ENCODE results near the gene ZC2HC1B.
"Not testable (repeated sequence)": the region's sequence is repeated elsewhere in the genome, so short reads cannot be mapped to it uniquely, and the experiment has no call there.

The ZC2HC1B gene

GRCh38 chr6:143864234-143864633, at the start of gene ZC2HC1B:
Gene ZC2HC1B (plus strand): TSS chr6:143864474. CDS start chr6:143864540, 66 bp downstream.
- DNase-seq = no peak

DNA sequence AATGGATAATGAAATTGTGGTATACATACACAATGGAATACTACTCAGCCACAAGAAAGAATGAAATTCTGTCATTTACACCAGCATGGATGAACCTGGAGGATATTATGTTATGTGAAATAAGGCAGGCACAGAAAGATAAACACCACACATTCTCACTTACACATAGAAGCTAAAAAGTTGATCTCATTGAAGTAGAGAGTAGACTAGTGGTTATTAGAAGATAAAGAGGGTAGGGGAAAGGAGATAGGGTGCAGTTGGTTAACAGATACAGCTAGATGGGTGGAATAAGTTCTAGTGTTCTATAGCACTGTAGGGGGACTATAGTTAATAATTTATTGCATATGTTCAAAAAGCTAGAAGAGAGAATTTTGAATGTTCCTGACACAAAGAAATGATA, 46.7 kb upstream of the ZC2HC1B start:
- no peak for DNase-seq

DNA sequence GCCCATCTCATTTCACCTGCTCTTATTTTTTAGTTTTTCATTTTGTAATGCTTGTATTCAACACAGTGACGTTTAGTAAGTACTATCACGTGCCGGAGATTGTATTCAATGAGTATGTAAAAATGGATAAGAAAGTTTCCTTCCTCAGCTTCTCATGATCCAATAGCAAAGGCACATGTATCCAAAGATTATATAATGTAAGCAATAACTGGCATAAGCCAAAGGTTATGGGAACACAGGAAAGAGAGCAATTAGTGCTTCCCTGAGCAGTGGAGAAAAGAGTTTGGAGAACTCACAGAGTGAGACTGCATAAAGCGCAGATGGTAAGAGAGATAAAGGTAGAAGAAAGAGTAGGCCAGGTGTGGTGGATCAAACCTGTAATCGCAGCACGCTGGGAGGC, 42.9 kb upstream of the ZC2HC1B start:
- DNase-seq = no peak

DNA sequence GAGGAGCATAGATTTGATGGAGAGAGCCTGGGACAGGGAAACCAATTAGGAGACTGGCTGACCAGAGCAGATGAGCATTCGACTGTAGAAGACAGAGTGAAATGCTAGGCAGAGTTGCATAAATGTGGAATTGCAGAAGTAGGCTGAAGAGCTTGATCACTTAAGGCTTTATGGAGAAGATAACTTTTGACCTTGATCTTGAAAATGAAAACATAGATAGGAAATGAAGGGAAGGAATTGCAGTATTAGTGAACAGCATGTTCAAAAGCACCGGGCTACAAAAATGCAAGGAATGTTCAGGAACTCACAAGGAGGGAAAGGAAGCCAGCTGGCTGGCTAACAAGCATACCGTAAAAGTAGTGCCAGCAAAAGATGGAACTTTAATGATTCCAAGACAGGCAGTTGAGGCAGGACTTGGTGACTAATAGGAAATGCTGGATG, 41.7 kb upstream of the ZC2HC1B start:
- DNase-seq = no peak

DNA sequence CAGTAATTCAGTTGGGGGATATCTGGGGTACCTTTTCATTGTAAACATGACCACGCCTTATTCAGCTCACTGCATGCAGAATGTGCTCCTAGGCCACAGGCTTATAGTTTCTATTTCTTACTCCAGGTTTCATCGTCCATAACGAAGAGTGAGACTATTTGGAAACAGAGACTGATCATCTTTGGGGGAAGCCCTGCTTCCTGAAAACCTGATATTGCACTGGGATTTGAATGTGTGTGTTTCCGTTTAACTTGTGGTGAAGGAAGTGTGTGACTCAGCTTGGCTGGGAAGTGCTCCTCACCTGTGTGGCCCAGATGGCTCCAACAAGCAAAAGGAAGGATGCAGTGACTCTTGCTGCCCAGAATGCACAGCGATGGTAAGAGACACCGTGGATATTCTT, 40.7 kb upstream of the ZC2HC1B start:
- no peak for DNase-seq

DNA sequence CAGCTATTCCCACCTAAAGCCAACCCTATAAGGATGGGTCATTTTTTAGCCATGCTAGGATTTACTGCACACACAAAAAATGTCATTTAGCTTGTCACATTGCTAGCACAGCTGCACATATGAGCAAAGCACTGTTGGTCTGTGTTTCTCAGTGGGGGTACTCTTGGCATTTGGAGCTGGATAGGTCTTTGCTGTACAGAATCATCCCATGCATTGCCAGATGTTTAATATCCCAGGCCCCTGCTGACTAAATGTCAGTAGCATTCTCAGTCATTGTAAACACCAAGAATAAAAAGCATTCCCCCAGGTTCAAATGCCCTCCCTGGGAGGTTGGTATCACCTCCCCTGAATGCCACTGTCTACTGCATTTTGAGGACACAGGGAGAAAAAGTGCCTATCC, 35.7 kb upstream of the ZC2HC1B start:
- no peak for DNase-seq

GRCh38 chr6:143836150-143836549, 28.1 kb upstream of the ZC2HC1B start:
- DNase-seq = no peak

DNA sequence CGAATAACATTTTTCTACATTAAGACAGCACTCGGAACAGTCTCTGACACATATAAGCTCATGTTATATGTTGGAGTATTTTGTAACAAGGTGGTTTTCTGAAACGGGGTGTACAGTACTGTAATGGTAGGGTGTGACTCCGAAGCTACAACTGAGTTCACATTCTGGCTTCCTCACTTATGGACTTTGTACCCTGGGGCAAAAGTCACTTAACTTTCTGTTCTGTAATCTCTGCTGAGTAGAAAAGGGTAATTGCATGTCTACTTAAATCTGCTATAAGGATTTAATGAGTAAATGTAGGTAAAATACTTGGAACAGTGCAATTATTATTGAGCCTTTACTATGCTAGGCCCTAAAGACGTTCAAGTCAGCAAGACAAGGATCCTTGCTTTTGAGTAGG, 25.9 kb upstream of the ZC2HC1B start:
- no peak for DNase-seq

DNA sequence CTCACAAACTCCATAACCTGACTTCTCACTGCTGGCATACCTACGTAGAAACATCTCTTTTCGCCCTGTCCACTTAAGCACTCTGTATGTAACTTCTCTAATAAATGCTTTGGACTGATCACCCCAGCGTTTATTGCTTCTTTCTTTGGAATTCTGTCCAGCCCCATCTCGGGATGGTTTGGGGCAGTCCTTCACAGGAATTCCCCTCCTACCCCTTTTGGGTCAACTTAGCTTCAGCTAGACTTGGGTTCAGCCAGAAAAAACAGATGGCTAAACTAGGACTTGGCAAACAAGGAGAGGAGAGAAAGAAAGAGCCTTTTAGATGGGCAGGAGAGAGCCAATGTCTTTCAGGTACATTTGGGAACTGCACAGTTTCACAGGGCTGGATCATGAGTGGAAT, 25.1 kb upstream of the ZC2HC1B start:
- no peak for DNase-seq

DNA sequence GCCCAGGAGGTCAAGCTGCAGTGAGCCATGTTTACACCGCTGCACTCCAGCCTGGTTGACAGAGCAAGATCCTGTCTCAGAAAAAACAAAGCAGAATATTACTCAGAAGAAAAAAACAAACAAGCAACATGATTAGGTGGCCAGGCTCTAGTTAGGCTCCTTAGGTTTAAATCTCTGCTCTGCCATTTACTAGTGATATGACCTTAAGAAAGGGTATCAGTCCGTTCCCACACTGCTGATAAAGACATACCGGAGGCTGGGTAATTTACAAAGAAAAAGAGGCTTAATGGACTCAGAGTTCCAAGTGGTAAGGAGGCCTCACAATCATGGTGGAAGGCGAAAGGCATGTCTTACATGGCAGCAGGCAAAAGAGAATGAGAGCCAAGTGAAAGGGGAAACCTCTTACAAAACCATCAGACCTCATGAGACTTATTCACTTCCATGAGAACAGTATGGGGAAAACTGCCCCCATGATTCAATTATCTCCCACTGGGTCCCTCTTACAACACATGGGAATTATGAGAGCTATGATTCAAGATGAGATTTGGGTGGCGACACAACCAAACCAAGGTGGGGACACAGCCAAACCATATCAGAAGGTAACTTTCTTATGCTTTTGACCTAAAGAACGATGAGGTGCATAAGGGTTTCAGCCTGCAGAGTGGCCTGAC, 23.5 kb upstream of the ZC2HC1B start:
- DNase-seq = no peak

DNA sequence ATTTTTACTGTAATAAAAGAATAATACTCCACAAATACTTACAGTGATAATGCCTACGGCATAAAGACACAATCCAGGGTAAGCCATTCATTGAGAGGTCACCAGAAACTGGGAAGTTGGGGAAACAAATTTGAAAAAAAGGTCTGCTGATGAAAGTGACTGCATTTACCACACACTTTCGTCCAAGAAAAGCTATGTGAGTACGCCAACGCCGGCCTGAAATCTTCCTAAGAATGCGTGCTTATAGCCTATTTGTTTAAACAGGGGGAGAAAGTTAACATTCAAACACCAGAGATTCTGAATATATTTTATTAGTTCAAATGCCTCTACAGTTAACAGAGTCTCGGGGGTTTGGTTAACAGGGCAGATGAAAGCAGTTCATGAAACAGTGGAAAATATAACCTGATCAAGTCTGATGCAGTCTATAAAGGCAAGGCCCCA, 21.8 kb upstream of the ZC2HC1B start:
- no peak for DNase-seq

DNA sequence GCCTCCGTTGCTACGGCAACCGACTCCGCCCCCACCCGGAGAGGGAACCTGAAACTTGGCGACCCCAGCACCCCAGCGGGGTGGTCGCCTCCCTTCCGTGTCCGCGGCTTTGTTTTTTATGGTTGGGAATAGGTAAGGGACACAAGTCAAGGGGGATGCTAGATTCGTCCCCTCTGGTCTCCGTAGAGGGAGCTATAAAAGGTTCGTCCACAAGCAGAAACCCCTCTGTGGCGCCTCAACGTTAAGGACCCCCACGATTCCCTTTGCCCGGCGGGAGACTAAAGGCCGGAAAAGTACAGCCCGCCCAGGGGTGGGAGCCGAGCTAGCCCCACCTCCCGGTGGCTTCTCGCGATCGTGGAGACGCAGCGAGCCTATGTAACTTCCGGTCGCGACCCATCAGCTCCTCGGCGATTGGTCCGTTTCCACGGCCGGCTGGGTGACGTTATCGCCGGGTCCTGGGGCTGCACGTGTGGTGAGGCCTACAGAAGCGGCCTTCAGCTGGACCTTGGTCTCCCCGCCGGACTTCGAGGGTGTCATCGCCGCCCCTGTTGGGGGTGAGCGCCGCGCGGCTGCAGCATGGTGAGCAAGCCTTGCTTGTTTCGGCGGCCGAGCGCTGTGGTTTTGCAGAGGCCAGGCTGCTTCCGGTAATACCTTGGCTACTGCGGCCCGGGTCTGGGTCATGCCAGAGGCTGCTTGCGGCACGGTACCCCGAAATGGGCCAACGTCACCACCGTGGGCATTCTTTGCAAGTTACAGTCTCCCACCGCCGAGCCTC, 21.2 kb upstream of the ZC2HC1B start, which contains the start of gene LTV1:
LTV1 (plus strand) TSS at position 437 of the 775 bp plus-strand sequence; CDS start at position 577, 140 bp downstream.
- peak; percentile 94 for DNase-seq

- DNase-seq = no peak
Measured at GRCh38 chr6:143843677-143843999, 20.6 kb upstream of the ZC2HC1B start.

DNA sequence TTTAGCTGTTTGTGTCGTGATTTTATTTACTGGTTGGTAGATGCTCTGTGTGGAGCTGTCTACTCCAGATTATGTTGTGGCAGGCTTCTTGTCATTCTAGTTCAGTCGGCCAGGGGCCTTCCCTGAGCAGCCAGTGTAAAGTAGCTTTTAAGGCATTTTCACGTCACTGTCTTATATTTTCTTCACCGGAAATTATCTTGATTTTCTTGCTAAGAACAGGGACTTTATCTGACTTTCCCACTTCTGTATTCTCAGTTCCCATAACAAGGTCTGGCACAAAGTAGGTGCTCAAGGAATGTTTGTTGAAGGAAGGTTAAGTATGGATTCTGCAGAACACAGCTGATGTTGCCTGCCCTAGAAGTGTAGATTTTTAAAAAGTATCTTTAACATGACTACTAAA, 20.3 kb upstream of the ZC2HC1B start:
- DNase-seq = no peak

GRCh38 chr6:143845033-143845432, 19.2 kb upstream of the ZC2HC1B start:
- DNase-seq = no peak

DNA sequence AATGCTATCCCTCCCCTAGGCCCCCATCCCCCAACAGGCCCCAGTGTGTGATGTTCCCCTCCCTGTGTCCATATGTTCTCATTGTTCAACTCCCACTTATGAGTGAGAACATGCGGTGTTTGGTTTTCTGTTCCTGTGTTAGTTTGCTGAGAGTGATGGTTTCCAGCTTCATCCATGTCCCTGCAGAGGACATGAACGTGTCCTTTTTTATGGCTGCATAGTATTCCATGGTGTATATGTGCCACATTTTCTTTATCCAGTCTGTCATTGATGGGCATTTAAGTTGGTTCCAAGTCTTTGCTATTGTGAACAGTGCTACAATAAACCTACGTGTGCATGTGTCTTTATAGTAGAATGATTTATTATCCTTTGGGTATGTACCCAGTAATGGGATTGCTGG, 12.6 kb upstream of the ZC2HC1B start:
- DNase-seq = not testable (repeated sequence)

- not testable (repeated sequence) for DNase-seq
Measured at GRCh38 chr6:143855057-143855456, 9.2 kb upstream of the ZC2HC1B start.

- not testable (repeated sequence) for DNase-seq
Measured at GRCh38 chr6:143856762-143857161, 7.5 kb upstream of the ZC2HC1B start.

DNA sequence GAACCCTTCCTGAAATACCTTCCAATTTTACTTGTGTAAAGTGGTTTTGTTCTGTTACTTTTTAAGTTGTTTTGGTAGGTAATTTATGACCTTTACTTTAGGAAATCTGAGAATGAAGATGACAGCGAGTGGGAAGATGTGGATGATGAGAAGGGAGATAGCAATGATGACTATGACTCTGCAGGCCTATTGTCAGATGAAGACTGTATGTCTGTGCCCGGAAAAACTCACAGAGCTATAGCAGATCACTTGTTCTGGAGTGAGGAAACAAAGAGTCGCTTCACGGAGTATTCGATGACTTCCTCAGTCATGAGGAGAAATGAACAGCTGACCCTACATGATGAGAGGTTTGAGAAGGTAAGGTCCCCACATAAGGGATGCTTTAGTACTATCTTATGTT, 6.6 kb upstream of the ZC2HC1B start:
- no peak for DNase-seq

- DNase-seq = no peak
Measured at GRCh38 chr6:143859891-143860660, 4.2 kb upstream of the ZC2HC1B start.

GRCh38 chr6:143863771-143864170, 503 bp upstream of the ZC2HC1B start:
- DNase-seq = no peak

DNA sequence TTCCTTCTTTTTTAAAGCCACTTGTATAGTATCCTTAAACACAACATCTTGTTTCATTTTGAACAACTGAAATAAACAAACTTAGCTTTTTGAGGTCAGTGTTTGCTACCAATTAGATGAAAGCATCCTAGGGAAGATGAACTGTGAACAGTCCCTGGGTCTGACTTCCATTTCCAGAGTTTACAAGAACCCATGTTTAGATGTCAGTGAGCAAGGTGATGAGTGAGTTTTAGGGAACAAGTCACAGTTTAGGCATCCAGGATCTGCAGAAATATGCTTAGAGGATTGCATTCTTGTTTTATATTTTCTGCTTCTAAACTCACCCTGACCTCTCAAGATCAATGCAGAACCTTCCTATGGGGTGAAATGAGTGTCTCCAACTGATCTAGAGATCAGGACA, 3.0 kb downstream of the ZC2HC1B start:
- no peak for DNase-seq

GRCh38 chr6:143868808-143869207, 4.5 kb downstream of the ZC2HC1B start:
- not testable (repeated sequence) for DNase-seq

All from stimulated activated CD4-positive, alpha-beta T cell treated with anti-CD3 and anti-CD28 coated beads, Interleukin-4, amount 100 ng/mL, for 24 hours (primary cell).